ENCODE data around the gene INCA1. TPM values are rescaled to one million over a fixed set of nuclear protein-coding genes. Genes with fewer than 3 reads are reported as not detected.

INCA1 gene
- total RNA-seq, 1 experiment from 2014 or later: 1.1 TPM

- Histone ChIP-seq H3K9me3 (replicated peaks) (no peaks in the 10 kb centered on the region), H3K36me3 (peaks cover 34% of the 10 kb centered on the region), H3K4me3 (no peak overlapping the region), H3K4me1 (replicated peaks) (peaks cover 26% of the 10 kb centered on the region), H3K27ac (no peak overlapping the region), H3K27me3 (replicated peaks) (no peaks in the 10 kb centered on the region)
- no peak for DNase-seq (ENCODE audit: low read depth in 1 of 2, low spot score in 2 of 2)
Observed at GRCh38 chr17:4956493-4957061, 40.7 kb downstream of the INCA1 start.

GRCh38 chr17:4955091-4955490, 42.2 kb downstream of the INCA1 start:
- no peak for DNase-seq (ENCODE audit: low read depth in 1 of 2, low spot score in 2 of 2)
- peaks cover 22% of the 10 kb centered on the region for H3K36me3 ChIP-seq
- H3K9me3 ChIP-seq (replicated peaks): no peaks in the 10 kb centered on the region
- H3K4me3 ChIP-seq: no peak overlapping the region
- H3K27ac ChIP-seq: no peak overlapping the region
- H3K27me3 ChIP-seq (replicated peaks): no peaks in the 10 kb centered on the region
- H3K4me1 ChIP-seq (replicated peaks): peaks cover 41% of the 10 kb centered on the region

DNA sequence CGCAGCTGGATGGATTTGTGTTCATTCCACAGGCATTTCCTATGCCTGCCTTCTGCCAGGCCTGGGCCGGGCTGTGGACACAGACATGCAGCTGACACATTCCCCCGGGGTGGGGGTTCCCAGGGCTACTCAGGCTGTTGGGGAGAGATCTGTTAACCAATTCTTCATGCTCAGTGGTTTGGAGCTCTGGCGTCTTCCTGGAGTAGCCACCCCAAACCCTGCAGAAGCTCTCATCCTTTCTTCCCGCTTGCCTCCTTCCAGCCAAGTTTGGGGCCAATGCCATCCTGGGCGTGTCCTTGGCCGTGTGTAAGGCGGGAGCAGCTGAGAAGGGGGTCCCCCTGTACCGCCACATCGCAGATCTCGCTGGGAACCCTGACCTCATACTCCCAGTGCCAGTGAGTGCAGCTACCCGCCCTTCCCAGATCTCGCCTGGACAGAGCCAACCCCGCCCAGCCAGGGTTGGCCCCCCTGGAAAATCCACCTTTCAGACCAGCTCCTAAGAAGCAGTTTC, 43.8 kb downstream of the INCA1 start:
- Histone ChIP-seq H3K4me1 (replicated peaks) (peaks cover 55% of the 10 kb centered on the region), H3K27me3 (replicated peaks) (no peaks in the 10 kb centered on the region), H3K36me3 (peaks cover 6% of the 10 kb centered on the region; the same call in 1 of the 2 replicates), H3K4me3 (no peak overlapping the region), H3K27ac (no peak overlapping the region), H3K9me3 (replicated peaks) (no peaks in the 10 kb centered on the region)
- no peak for DNase-seq (ENCODE audit: low read depth in 1 of 2, low spot score in 2 of 2)

GRCh38 chr17:4951486-4951885, 45.8 kb downstream of the INCA1 start:
- Histone ChIP-seq H3K27ac (no peak overlapping the region), H3K27me3 (replicated peaks) (no peaks in the 10 kb centered on the region), H3K4me3 (no peak overlapping the region), H3K36me3 (peaks cover 17% of the 10 kb centered on the region), H3K4me1 (replicated peaks) (peaks cover 55% of the 10 kb centered on the region), H3K9me3 (replicated peaks) (no peaks in the 10 kb centered on the region)
- no peak for DNase-seq (ENCODE audit: low read depth in 1 of 2, low spot score in 2 of 2)

- Histone ChIP-seq H3K4me1 (replicated peaks) (peaks cover 61% of the 10 kb centered on the region), H3K9me3 (replicated peaks) (no peaks in the 10 kb centered on the region), H3K27ac (peak within 1 kb of the TSS; percentile 92)
Observed at GRCh38 chr17:4950746-4951204, 46.5 kb downstream of the INCA1 start, which contains the start of gene ENO3. Gene ENO3 (plus strand): TSS chr17:4951119. CDS start chr17:4951830, 711 bp downstream.

DNA sequence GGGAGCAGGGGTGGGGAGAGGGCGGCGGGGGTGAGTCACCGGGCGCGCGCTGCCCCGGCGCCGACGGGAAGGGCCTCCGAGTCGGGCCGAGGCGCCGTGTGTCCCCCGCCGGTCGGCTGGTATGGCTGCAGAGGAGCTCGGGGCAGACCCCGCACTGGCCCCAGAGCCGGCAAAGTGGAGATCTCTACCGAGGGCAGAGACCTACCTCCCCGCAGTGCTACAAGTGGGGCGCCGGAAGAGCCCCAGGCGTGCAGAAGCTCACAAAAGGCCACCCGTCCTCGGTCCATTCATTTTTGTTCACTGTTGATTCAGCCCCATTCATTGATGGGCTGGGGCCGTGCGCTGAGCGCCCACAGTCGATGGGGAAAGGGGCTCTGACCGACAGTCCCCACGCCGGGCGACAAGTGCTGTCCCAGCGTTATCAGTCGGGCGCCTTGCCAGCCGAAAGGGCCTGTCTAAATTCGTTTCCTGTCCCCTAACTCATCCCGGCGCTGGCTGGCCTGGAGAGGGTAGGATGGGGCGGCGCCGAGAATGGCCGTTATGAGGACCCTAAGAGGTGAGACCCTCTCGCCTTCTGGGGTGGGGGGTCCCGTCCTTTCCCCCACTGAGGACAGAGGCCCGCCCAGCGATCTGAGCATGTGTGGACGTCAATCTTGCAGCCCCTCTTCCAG, 47.1 kb downstream of the INCA1 start:
- Histone ChIP-seq H3K9me3 (replicated peaks) (no peaks in the 10 kb centered on the region), H3K36me3 (peaks cover 30% of the 10 kb centered on the region), H3K4me1 (replicated peaks) (peaks cover 67% of the 10 kb centered on the region), H3K27ac (peak overlapping the region; percentile 92), H3K27me3 (replicated peaks) (no peaks in the 10 kb centered on the region), H3K4me3 (peak overlapping the region; percentile 92)
- peak in 1 of 2 experiments; percentile 70 for DNase-seq (ENCODE audit: low read depth in 1 of 2, low spot score in 2 of 2)

More at GRCh38 chr17:4950746-4951204, 46.5 kb downstream of the INCA1 start, which contains the start of gene ENO3:
- H3K36me3 ChIP-seq: peaks cover 24% of the 10 kb centered on the region
- no peaks in the 10 kb centered on the region for H3K27me3 ChIP-seq (replicated peaks)
- DNase-seq (ENCODE audit: low read depth in 1 of 2, low spot score in 2 of 2): no peak
- H3K4me3 ChIP-seq: peak within 1 kb of the TSS; percentile 92

GRCh38 chr17:4949321-4950074, 47.8 kb downstream of the INCA1 start:
- Histone ChIP-seq H3K9me3 (replicated peaks) (no peaks in the 10 kb centered on the region), H3K4me1 (replicated peaks) (peaks cover 74% of the 10 kb centered on the region), H3K36me3 (peaks cover 37% of the 10 kb centered on the region), H3K4me3 (peak overlapping the region; percentile 92), H3K27ac (peak overlapping the region; percentile 92), H3K27me3 (replicated peaks) (no peaks in the 10 kb centered on the region)
- peak; percentile 78 to 86 for DNase-seq (ENCODE audit: low read depth in 1 of 2, low spot score in 2 of 2)

GRCh38 chr17:4948931-4949320, 48.4 kb downstream of the INCA1 start:
- peak overlapping the region; percentile 92 for H3K4me3 ChIP-seq
- peak overlapping the region; percentile 92 for H3K27ac ChIP-seq
- H3K9me3 ChIP-seq (replicated peaks): no peaks in the 10 kb centered on the region
- H3K27me3 ChIP-seq (replicated peaks): no peaks in the 10 kb centered on the region
- H3K4me1 ChIP-seq (replicated peaks): peaks cover 75% of the 10 kb centered on the region
- H3K36me3 ChIP-seq: peaks cover 43% of the 10 kb centered on the region
- peak in 1 of 2 experiments; percentile 86 for DNase-seq (ENCODE audit: low read depth in 1 of 2, low spot score in 2 of 2)

DNA sequence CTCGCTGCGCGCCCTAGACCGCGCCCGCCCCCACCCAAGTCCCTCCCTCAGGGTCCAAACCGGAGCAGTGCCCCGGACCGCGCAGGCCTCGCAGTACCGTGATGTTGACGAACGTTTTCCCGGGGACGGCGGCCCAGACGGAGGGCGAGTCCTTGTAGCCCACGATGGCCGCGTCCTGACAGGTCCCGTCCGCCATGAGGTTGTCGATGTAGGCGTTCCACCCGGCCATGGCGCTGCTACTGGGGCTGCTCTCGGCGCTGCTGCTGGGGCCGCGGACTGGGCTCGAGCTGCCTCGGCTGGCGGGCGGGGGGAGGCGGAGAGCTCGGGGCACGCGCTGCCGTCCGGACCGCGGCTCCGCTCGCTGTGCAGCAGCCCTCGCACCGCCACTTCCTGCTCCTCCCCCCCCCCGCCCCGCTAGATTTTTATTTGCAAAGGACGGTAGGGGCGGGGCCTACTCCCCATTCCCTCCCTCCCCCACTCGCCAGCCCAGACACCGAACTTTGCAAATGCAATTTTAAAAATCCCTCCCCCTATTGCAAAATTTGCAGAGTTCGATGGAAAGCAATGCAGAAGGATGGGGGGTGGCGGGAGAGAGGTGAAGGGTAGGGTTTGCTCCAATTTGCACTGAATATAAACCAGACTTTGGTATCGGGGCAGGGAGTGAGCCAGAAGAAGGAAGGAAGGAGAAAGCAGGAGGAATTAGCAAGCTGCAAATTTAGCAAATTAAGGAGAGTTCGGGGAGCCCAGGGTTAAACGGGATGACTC, 49.0 kb downstream of the INCA1 start, which contains the start of gene PFN1:
Gene PFN1, minus strand, starts transcription at position 365 of the 765 bp plus-strand sequence. Its CDS starts 136 bp downstream, at position 229.
- peak; percentile 88 to 89 for DNase-seq (ENCODE audit: low read depth in 1 of 2, low spot score in 2 of 2)
- no peaks in the 10 kb centered on the region for H3K27me3 ChIP-seq (replicated peaks)
- peaks cover 49% of the 10 kb centered on the region for H3K36me3 ChIP-seq
- peak within 1 kb of the TSS; percentile 92 for H3K27ac ChIP-seq
- peaks cover 69% of the 10 kb centered on the region for H3K4me1 ChIP-seq (replicated peaks)
- no peaks in the 10 kb centered on the region for H3K9me3 ChIP-seq (replicated peaks)
- H3K4me3 ChIP-seq: peak within 1 kb of the TSS; percentile 92

DNA sequence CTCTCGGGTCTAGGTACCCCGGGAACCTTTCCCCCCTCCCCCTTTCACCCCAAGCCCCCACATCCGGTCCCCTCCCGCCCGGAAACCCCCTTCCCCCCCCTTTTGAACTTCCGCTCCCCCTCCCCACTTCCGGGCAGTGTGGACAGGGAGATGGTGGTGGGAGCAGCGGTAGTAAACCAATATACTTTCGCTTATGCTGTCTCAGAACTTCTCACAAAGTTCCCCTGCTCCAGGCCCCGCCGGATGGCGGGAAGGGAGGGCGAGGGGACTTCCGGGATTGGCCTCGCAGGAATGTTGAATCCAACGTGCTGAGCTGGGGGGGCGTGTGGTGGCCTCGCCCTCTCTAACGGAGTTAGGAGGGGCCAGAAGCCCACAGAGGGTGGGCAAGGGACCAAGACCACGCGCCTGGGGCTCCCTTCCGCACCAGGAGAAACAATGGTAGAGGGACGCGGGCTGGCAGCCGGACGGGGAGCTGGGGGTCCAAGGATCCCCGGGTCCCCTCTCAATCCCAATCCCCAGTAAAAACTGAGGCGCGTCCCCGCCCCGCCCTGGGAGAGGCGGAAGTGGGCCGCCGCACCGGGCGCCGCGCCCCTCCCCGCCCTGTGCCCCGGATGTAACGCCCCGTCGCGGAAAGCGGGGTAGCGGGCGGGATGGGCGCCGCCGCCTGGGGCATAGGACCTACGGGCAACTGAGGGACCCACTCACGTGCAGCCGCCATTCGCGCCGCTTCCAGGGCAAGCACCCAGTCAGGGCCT, 49.7 kb downstream of the INCA1 start:
- DNase-seq (ENCODE audit: low read depth in 1 of 2, low spot score in 2 of 2): peak; percentile 80 to 86
- H3K36me3 ChIP-seq: peaks cover 56% of the 10 kb centered on the region
- peak overlapping the region; percentile 86 for H3K27ac ChIP-seq
- peak overlapping the region; percentile 92 for H3K4me3 ChIP-seq
- H3K9me3 ChIP-seq (replicated peaks): no peaks in the 10 kb centered on the region
- no peaks in the 10 kb centered on the region for H3K27me3 ChIP-seq (replicated peaks)
- H3K4me1 ChIP-seq (replicated peaks): peaks cover 61% of the 10 kb centered on the region

- Histone ChIP-seq H3K9me3 (replicated peaks) (no peaks in the 10 kb centered on the region), H3K4me1 (replicated peaks) (peaks cover 56% of the 10 kb centered on the region), H3K4me3 (peak overlapping the region; percentile 92), H3K36me3 (peaks cover 61% of the 10 kb centered on the region), H3K27ac (no peak overlapping the region; the same call in 1 of the 2 replicates), H3K27me3 (replicated peaks) (no peaks in the 10 kb centered on the region)
- DNase-seq (ENCODE audit: low read depth in 1 of 2, low spot score in 2 of 2): peak in 1 of 2 experiments; percentile 47
Observed at GRCh38 chr17:4947010-4947410, 50.3 kb downstream of the INCA1 start.

DNA sequence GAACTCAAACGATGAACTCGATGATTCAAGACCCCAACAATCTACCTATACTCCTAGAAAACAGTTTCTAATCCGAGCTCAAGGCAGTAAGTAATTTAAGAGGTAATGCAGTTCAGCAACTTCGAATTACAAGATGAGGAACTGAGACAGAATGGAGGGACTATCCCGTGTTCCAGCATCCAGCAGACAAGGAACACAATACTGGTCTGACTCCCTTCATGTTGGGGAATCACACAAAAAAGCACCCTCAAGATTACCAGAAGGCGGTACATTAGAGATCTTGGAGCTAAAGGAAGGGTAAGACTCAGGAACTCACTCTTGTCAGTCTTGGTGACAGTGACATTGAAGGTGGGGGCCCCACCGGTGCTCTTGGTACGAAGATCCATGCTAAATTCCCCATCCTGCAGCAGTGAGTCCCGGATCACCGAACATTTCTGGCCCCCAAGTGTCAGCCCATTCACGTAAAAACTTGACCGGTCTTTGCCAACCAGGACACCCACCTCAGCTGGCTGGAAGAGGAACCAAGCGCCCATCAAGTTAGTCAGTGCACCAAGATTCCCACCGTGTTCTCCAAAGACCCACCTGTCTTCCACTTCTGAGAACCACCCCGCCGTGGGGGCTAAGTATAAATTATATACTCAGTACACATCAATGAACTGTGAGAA, 50.9 kb downstream of the INCA1 start:
- no peak for DNase-seq (ENCODE audit: low read depth in 1 of 2, low spot score in 2 of 2)
- Histone ChIP-seq H3K4me3 (peak overlapping the region; percentile 92), H3K9me3 (replicated peaks) (no peaks in the 10 kb centered on the region), H3K4me1 (replicated peaks) (peaks cover 55% of the 10 kb centered on the region), H3K27me3 (replicated peaks) (no peaks in the 10 kb centered on the region), H3K36me3 (peaks cover 66% of the 10 kb centered on the region), H3K27ac (no peak overlapping the region; the same call in 1 of the 2 replicates)

Data from SJSA1 (cell line).